ENCODE data around the gene APOBEC3F.

DNA sequence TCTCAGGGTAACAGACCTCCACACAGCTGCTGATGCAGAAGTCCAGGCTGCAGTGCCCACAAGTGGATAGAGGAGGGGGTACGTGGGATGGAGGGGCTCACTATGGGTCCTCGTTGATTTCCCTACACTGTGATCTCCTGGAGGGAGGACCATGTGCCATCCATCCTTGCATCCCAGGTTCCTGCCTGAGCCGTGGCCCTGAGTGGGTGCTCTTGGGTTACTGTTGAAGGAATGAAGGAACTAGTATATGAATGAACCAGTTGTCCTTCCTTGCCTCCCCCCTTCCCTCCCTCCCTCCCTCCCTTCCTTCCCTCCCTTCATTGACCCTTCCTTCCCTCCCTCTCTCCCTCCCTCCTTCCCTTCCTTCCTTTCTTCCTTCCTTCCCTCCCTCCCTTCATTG is 43.1 kb upstream of the APOBEC3F start:
- TF ChIP-seq, protein P1, sequence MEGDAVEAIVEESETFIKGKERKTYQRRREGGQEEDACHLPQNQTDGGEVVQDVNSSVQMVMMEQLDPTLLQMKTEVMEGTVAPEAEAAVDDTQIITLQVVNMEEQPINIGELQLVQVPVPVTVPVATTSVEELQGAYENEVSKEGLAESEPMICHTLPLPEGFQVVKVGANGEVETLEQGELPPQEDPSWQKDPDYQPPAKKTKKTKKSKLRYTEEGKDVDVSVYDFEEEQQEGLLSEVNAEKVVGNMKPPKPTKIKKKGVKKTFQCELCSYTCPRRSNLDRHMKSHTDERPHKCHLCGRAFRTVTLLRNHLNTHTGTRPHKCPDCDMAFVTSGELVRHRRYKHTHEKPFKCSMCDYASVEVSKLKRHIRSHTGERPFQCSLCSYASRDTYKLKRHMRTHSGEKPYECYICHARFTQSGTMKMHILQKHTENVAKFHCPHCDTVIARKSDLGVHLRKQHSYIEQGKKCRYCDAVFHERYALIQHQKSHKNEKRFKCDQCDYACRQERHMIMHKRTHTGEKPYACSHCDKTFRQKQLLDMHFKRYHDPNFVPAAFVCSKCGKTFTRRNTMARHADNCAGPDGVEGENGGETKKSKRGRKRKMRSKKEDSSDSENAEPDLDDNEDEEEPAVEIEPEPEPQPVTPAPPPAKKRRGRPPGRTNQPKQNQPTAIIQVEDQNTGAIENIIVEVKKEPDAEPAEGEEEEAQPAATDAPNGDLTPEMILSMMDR (IDR thresholded peaks at IDR 0.05): no peak
- no peak for TF ChIP-seq POLR2A (IDR thresholded peaks at IDR 0.05)

All from adrenal gland (tissue), 5 donors.